Activated CD4-positive, alpha-beta T cell treated with anti-CD3 and anti-CD28 coated beads, Interleukin-10, Interleukin-2, amounts not matched to agents 100 ng/mL and 50 ng/mL, durations not matched to agents 16 hours and 8 hours (primary cell): ENCODE data around the gene FZR1.

ENCODE experiments used
- DNase-seq: peaks from one replicate; pipeline ENCODE4 v3.0.0-alpha.2; 2020

Gene FZR1

GRCh38 chr19:3505598-3506383 is at the start of gene FZR1:
FZR1 (plus strand) TSS chr19:3506311; CDS start chr19:3522990, 16,679 bp downstream.
- DNase-seq = peak; percentile 100

DNA sequence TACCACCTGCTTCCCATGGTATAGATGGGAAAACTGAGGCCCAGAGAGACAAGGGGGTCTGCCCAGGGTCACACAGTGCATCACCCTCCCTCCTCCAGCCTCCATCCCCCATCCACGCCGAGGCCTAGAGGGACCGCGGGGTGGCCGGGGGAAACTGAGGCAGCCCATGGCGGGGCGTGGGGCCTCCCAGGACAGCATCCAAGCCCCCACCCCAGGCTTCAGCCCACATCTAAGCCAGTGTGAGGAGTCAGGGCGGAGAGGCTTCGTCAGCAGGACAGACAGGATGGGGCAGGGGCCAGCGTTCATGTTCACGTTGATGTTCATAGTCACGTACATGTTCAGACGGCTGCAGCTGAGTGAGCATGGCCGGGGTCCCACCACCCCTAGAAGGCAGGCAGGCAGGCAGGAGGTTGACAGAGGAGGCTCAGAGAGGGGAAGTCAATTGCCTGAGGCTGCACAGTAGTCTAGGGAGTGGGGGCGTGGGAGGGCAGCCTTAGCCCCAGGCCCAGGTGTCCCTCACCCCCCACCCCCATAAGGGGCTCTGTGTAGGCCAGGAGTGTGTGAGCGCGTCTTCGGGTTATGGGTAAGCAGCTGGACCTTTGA is 49.1 kb upstream of the FZR1 start:
- no peak for DNase-seq

DNA sequence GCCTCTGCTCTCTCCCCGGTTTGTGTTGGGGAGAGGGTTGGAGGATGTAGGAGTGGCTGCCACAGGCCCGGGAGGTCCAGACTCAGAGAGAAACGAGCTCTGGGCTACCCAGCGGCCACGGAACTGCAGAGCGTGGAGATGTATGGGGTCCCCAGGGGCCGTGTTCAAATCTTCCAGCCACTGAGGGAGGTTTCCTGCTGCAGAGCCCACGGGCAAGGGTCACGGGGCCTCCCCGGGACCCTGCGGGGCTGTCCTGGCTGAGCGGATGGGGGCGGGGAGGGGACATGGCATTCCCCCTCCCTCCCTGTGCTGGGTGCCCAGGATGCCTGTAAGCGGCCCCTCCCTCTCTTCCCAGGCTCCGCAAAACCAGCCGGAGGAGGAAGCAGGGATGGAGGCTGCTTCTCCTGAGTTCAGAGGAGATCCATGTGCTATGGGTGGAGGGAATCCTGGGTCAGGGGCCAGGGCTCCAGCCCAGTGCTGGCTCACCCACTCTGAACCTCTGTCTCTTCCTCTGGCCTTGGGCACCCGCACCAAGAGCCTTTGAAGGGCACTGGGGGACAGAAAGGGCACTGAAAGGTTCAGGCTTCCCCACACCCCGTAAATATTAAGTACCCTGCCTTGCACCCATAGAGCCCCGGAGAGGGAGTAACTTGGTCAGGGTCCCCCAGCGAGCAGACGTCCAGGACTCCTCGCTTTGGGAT is 48.4 kb upstream of the FZR1 start:
- DNase-seq = no peak

DNA sequence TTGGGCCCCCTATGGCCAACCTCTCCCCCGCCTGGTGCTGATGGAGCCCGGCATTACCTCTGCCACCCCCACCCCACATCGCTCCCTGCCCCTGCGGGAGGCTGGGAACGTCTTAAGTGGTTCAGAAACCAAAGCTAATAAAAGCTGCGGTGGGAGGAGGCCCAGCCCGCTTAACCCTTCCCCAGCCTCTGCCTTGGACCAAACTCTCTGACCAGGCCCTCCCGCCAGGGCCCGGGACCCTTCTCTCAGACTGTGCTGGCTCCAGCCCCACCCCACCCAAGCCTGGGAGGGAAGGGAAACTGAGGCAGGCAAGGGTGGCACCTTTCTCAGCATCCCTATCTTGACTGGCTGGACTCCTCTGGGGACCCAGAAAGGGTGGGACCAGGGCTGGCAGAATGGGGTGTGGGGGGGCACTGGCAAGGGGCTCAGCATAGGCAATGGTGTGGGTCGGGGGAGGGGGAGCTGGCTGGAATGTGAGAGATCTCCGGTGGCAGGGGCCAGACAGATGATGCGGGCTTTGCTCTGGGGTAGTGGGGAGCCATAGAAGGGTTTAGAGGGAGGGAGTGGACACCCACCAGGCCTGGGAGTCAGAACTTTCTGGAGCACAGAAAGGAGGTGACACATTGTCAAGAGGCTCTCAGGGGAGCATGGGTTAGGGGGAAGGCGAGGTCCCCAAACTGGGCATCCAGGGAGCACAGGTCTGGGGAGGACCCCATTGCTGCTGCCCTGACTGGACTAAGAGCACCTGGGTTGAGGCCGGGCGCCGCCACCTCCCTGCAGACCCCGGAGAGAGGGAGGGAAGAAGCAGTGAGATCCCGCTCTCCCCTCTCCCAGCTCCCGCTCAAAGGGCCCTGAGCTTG is 47.7 kb upstream of the FZR1 start:
- no peak for DNase-seq

DNA sequence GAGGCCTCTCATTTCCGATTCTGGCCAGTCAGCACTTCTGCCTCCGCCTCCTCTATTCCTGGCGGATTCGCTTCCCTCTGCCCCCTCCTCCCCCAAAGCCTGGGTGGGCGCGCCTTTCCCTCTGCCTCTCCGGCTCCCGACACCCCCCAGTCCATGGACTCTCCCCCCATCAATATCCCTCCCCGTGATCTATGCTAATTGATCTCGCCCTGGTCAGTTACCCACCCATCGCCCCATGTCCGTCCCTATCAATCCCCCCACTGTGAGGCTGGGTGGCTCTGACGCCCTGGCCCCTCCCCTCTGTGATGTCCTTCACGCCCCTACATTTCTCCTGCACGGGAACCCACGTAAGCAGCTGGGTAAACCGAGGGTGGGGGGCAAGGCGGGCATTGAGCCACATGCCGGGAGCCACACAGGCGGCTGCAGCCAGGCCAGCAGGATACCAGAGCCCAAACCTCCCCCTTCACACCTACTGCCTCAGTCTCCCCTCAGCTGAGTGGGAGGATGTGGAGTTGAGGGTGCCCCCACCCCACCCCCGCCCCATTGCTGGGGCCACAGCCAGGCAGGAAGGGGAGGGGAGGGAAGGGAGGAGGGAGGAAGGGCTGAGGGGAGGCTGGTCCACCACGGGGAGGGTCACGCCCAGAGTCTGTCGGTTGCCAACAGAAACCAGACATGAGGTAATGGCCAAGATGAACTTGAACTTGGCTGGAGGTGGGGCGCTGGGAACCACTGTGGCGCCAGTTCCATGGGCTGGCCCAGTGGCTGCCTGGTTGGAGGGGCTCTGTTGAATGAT is 46.8 kb upstream of the FZR1 start:
- DNase-seq = no peak

DNA sequence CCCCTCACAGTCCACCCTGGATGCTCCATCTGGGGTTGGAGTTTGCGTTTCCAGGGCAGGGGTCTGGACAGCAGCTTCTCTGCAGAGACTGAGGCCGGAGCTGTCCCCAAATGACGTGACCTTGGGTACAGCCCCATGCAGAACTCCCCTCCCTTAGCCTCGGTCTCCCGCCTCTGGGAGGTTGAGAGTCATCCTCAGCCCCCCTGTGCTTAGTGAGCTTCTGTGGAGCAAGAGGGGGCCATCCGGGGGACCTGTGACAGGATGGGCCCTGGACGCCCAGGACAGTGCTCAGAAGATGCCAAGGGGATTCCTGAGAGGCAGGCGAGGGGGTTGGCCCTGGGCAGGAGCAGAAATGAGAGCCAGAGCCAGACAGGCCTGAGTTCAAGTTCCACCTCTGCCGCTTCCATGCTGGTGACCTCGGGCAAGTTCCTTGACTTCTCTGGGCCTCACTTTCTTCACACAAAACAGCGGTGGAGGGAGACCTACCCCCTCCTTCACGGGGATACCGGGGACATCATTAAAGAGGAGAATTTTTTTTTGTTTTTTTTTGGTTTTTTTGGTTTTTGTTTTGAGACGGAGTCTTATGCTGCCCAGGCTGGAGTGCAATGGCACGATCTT is 46.0 kb upstream of the FZR1 start:
- DNase-seq = no peak

DNA sequence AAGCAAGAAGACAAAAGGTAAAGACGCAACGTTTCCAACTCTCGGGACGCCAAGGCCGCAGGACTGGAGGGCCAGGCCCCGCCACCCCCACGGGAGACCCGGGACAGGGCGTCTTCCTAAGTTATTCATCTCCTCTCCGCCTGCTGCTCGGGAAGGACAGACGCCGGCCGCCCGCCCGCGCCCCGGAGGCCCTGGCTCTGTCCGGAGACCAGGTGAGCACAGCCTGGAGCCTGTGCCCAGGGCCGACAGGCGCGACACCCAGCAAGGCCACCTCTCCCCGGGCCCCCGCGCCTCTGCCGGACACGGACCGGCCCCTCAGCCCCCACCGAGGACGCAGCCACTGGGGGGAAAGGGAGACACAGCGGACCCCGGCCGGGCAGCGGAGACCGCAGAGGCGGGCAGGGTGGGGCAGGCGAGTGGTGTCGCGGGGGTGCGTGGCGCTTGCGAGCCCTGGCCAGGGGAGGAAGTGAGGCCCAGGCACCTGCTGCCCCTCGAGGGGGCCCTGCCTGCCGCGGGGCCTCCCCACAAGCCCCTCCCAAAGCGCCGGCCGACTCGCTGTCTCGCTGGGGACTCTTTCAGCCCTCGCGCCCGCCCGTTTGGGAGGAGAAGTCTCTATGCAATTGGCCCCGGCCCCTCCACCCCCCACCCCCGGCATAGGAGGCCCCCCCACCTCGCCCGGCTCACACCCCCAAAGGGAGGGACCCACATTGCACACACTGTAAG is 43.0 kb upstream of the FZR1 start:
- no peak for DNase-seq

GRCh38 chr19:3463714-3464586 is 42.2 kb upstream of the FZR1 start:
- DNase-seq = no peak

- DNase-seq = no peak
Observed at GRCh38 chr19:3464587-3465235, 41.4 kb upstream of the FZR1 start.

DNA sequence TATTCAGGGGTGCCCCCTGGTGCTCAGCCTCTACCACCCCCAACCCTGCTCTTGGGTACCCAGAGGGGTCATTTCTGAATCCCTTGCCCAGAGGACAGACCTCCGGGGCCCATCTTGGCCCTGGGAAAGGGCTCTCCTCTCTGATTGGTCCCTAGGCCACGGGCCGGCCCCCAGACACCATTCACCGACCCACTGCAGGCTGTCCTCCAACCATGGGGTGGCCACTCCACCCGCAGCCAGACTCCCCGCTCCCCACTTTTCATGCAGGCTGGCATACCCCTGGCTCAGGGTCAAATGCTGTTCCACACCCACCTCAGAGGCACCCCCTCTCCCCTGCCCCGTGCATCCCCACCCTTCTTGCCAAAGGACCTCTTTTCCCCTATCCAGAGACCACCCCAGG is 40.6 kb upstream of the FZR1 start:
- no peak for DNase-seq

DNA sequence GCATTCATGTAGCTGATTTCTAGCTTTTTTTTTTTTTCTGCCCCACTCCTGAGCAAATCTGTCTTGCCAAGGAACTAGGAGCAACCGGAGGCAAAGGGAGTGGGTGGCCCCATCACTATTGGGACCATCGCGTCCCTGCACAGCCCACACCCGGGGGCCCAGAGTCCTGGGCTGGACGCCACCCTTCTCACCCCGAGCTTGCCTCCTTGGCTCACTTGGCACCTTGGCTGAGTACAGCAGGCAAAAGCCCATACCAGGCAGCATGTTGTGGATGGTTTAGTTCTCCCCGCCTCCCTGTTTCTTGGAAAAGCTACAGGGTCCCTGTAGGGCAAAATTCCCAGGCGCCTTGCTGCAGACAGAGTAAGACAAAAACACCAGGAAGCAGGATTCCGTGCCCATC is 39.5 kb upstream of the FZR1 start:
- no peak for DNase-seq

- no peak for DNase-seq
Observed at GRCh38 chr19:3467437-3468198, 38.5 kb upstream of the FZR1 start.

DNA sequence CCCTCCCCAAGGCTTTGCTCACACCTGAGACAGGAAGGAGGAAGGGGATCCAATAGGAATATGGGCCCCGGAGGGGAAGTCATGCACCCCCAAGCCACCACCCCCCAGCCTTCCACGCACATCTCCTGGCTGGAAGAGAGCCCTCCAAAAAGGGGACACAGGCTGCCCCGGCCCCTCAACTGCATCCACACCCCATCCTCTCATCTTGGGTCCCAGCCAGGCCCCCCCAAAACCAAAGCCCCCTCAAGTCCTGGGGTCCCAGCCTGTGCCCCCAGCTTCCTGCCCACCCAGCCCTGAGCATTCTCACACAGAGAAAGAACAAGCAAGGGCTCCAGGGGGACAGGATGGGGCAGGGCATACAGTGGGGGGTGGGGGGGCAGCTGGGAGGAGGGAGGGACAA is 37.9 kb upstream of the FZR1 start:
- DNase-seq = no peak

GRCh38 chr19:3469638-3470499 is 36.2 kb upstream of the FZR1 start:
- DNase-seq = no peak

DNA sequence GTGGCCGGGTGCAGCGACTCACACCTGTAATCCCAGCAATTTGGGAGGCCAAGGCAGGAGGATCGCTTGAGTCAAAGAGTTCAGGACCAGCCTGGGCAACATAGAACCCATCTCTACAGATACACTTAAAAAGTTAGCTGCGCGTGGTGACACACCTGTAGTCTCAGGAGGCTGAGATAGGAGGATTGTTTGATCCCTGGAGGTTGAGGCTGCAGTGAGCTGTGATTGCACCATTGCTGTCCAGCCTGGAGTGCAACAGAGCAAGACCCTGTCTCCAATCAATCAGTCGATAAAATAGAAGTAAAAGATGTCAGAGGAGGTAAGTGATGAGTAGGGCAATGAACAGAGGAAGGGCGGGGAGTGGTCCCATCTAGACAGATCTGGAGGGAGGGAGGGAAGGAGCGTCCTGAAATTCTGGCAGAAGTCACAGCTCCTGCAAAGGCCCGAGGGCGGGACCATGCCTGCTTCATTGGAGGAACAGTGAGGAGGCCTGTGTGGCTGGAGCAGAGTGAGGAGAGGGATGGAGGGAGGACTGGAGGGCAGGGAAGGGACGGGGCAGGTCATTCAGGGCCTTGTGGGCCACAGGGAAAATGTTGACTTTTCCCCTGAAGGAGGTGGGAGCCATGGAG is 35.5 kb upstream of the FZR1 start:
- DNase-seq = no peak

DNA sequence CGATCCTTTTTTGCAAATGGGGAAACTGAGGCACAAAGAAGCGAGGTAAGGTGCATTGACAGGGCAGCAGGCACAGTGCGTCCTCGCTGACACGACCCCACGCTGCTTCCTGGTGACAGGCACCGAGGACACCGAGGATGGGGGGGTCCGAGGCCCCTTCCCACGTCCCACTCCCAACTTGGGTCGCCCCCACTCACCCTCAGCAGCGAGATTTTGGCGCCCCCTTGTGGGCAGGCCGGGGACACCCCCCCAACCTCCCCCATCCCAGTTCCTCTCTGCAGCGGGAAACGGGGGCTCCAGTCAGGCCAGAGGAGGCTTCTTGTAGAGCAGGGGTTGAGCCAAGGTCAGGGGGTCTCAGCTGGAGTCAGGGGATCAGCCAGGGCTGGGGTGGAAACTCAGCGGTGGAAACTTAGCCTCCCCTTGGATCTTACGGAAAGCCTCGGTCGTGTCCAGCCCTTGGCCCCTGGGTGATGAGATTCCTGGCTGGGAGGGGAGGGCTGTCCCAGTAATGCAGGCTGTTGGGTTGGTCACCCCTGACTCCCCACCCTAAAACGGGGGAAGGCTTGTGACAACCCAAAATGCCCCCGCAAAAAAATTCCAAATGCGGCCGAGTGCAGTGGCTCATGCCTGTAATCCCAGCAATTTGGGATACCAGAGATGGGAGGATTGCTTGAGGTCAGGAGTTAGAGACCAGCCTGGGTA is 34.0 kb upstream of the FZR1 start:
- no peak for DNase-seq

DNA sequence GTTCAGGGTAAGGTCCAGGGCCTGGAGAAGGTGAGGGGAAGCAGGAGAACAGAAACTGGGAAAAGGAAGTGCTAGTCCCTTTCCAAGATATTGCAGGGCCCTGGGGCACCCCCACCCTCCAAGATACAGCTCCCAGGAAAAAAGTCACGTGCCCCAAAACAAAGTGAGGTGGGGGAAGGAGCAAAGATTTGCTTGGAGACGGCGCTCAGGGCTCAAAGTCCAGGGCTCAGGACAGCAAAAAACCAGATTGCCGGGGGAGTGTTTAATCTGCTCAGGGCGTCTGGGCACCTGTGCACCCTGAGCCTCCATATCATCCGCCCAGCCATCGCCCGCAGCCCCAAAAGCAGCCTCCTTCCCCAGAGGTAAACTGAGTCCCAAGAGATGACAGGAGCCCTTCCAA is 32.1 kb upstream of the FZR1 start:
- no peak for DNase-seq
